Spleen (tissue), 11 donors: ENCODE results near the gene ABCA2. TPM values are rescaled to one million over a fixed set of nuclear protein-coding genes. Genes with fewer than 3 reads are reported as not detected.
A peak's percentile ranks its signal among the peaks of the same experiment; 100 is the strongest.

Experiments used
- DNase-seq: peaks from one replicate; pipeline ENCODE4 v3.0.0-alpha.2; 2020
- H3K27ac ChIP-seq, 8 donors: fragments of 200-600 bp; sonication (generic) in 7 of 8; 1 replicate in 4 of 8; 2 replicates in 4 of 8; pipeline versions ENCODE4 v1.5.0 to v1.8.0; 2016 to 2021; ENCODE audit warnings: inconsistent platforms in 4 of 8, mild to moderate bottlenecking in 4 of 8, moderate library complexity in 1 of 8
- H3K27me3 ChIP-seq, 7 donors: fragments of 200-600 bp; sonication (generic) in 6 of 7; replicated peaks in 1 of 7; 1 replicate in 4 of 7; 2 replicates in 3 of 7; pipeline versions ENCODE4 v1.5.0 to v1.8.0; 2016 to 2021; ENCODE audit warnings: inconsistent platforms in 3 of 7, mild to moderate bottlenecking in 1 of 7
- H3K36me3 ChIP-seq, 6 donors: fragments of 200-600 bp; sonication (generic) in 5 of 6; 1 replicate in 4 of 6; 2 replicates in 2 of 6; pipeline versions ENCODE4 v1.5.0 to v1.8.0; 2016 to 2021; ENCODE audit warnings: inconsistent platforms in 2 of 6
- H3K4me1 ChIP-seq, 6 donors: fragments of 200-600 bp; sonication (generic) in 5 of 6; 1 replicate in 3 of 6; 2 replicates in 3 of 6; pipeline versions ENCODE4 v1.5.0 to v1.8.0; 2016 to 2021; ENCODE audit warnings: inconsistent platforms in 3 of 6
- H3K4me3 ChIP-seq, 8 donors: fragments of 200-600 bp; sonication (generic) in 7 of 8; 1 replicate in 4 of 8; 2 replicates in 4 of 8; pipeline versions ENCODE4 v1.5.0 to v1.8.0; 2016 to 2021; ENCODE audit warnings: inconsistent platforms in 4 of 8, mild to moderate bottlenecking in 4 of 8, moderate library complexity in 2 of 8
- H3K9me3 ChIP-seq, 8 donors: fragments of 200-600 bp; sonication (generic) in 7 of 8; 1 replicate in 4 of 8; 2 replicates in 4 of 8; pipeline versions ENCODE4 v1.5.0 to v1.8.0; 2016 to 2021; ENCODE audit warnings: inconsistent platforms in 4 of 8
- CTCF ChIP-seq, 11 experiments: fragments of 200-600 bp in 7 of 11; fragments of 450-650 bp in 4 of 11; sonication (generic) in 4 of 11; IDR thresholded peaks in 8 of 11; conservative IDR thresholded peaks in 3 of 11; 1 replicate in 7 of 11; 2 replicates in 4 of 11; pipeline versions ENCODE4 v1.4.0 to v1.8.0; 2016 to 2021; ENCODE audit warnings: antibody characterized with exemption in 11 of 11, inconsistent platforms in 4 of 11, mild to moderate bottlenecking in 1 of 11
- POLR2A ChIP-seq, 3 donors: fragments of 450-650 bp; IDR thresholded peaks; one replicate each; pipeline ENCODE4 v1.5.1; 2017; ENCODE audit warnings: antibody characterized with exemption in 3 of 3, mild to moderate bottlenecking in 1 of 3
- POLR2AphosphoS5 ChIP-seq, 3 donors: sonication (generic); formaldehyde crosslinking; IDR thresholded peaks; one replicate each; pipeline ENCODE4 v1.5.1; 2017; ENCODE audit warnings: antibody characterized with exemption in 3 of 3
- WGBS, 5 donors: extraction: QIAGEN DNeasy Blood & Tissue Kit in 3 of 5; methylation state at CpG; one replicate each; pipeline versions ENCODE4 v1.1.5 to v1.1.7; 2013 to 2018; 5-methylcytosine and 5-hydroxymethylcytosine counted together
- intact Hi-C: fragments of 100-400 bp; cut with DNase I; formaldehyde crosslinking; loops from one replicate; pipeline ENCODE4 v1.15.0; 2023; ENCODE audit warnings: low total_unique reads
- polyA plus RNA-seq, 3 donors: library from polyadenylated mRNA; stranded (reverse); fragments of 200-250 nt; gene quantifications; one replicate each; pipeline ENCODE4 v1.2.1, GENCODE V29; 2013
- total RNA-seq, 7 donors: library from RNA; depleted of rRNA in 3 of 7; stranded (reverse); fragments of >200 nt in 3 of 7; fragmentation: NEBNext Ultra II Directional in 4 of 7; extraction: Animal tissue kit (Norgen Biotek cat#: 25700) in 4 of 7; gene quantifications; one replicate each; pipeline versions ENCODE4 v1.1.0 to v1.2.1, GENCODE V29; 2016 to 2021
- donor health status: healthy with polysubstance abuse.
- donor health status: DM: no; HTN: no; CAD: no; lungs with moderate emphysema.
- donor health status: DM: no; HTN: no; CAD: no.
- donor health status: Bipolar disorder and iron deficiency.
- donor health status: healthy.
- donor health status: DM: no; HTN: no; CAD: no.
- donor health status: DM: yes; HTN: yes; CAD: no.

Gene ABCA2
- total and polyA plus RNA-seq, 10 donors: 11.9 to 97.5 (median 53.2) TPM

- Histone ChIP-seq H3K4me1 (peaks cover 25 to 81% (median 57%) of the 10 kb centered on the region in 6 donors), H3K27ac (peak overlapping the region in 6 of 8 donors; percentile 37 to 83 (median 80)), H3K27me3 (peaks cover 11 to 98% (median 64%) of the 10 kb centered on the region in 7 donors), H3K9me3 (no peaks in the 10 kb centered on the region), H3K4me3 (peak overlapping the region; percentile 37 to 77 (median 52)), H3K36me3 (peaks cover 0 to 12% (median 2%) of the 10 kb centered on the region in 6 donors)
- 8 to 21% (median 11%) methylated on average over 16 to 18 of the region's 18 CpGs for WGBS, 5 donors
- no peak for DNase-seq
- intact Hi-C loops: no loop called here
- TF ChIP-seq POLR2A (IDR thresholded peaks at IDR 0.05) (no peak), POLR2AphosphoS5 (IDR thresholded peaks at IDR 0.05) (peak; percentile 44 to 82 (median 73))
Observed at GRCh38 chr9:137044502-137045177, 16.6 kb upstream of the ABCA2 start.

- H3K4me3 ChIP-seq: peak overlapping the region in 7 of 8 donors; percentile 50 to 77 (median 52)
- H3K27me3 ChIP-seq: peaks cover 5 to 96% (median 58%) of the 10 kb centered on the region in 7 donors
- peaks cover 25 to 76% (median 54%) of the 10 kb centered on the region in 6 donors for H3K4me1 ChIP-seq
Observed at GRCh38 chr9:137044037-137044436, 16.0 kb upstream of the ABCA2 start.

GRCh38 chr9:137042751-137043727, 15.0 kb upstream of the ABCA2 start:
- WGBS, 5 donors: 54 to 92% (median 70%) methylated on average over 15 to 36 of the region's 36 CpGs
- intact Hi-C loops: no loop called here
- H3K27me3 ChIP-seq: peaks cover 4 to 88% (median 48%) of the 10 kb centered on the region in 7 donors
- no peaks in the 10 kb centered on the region for H3K9me3 ChIP-seq
- peaks cover 0 to 28% (median 9%) of the 10 kb centered on the region in 6 donors for H3K36me3 ChIP-seq
- no peak for DNase-seq
- TF ChIP-seq CTCF (IDR thresholded peaks at IDR 0.05 in 8 of 11, conservative IDR thresholded peaks at IDR 0.05 in 3 of 11): no peak
- TF ChIP-seq POLR2AphosphoS5 (IDR thresholded peaks at IDR 0.05): peak in 2 of 3 donors; percentile 58 to 64
- no peak for TF ChIP-seq POLR2A (IDR thresholded peaks at IDR 0.05)
- H3K4me1 ChIP-seq: peaks cover 25 to 72% (median 52%) of the 10 kb centered on the region in 6 donors
- peak overlapping the region in 5 of 8 donors; percentile 78 to 83 (median 81) for H3K27ac ChIP-seq
- peak overlapping the region in 7 of 8 donors; percentile 23 to 77 (median 51) for H3K4me3 ChIP-seq

More at GRCh38 chr9:137044037-137044436, 16.0 kb upstream of the ABCA2 start:
- TF ChIP-seq CTCF (IDR thresholded peaks at IDR 0.05 in 8 of 11, conservative IDR thresholded peaks at IDR 0.05 in 3 of 11): no peak
- WGBS, 5 donors: 49 to 74% (median 64%) methylated on average over 5 to 12 of the region's 12 CpGs
- Histone ChIP-seq H3K9me3 (no peaks in the 10 kb centered on the region), H3K36me3 (peaks cover 0 to 18% (median 6%) of the 10 kb centered on the region in 6 donors), H3K27ac (peak overlapping the region in 6 of 8 donors; percentile 37 to 83 (median 80))
- intact Hi-C loops: no loop called here
- no peak for DNase-seq

GRCh38 chr9:137041124-137041523, 13.1 kb upstream of the ABCA2 start:
- H3K27me3 ChIP-seq: peaks cover 0 to 69% (median 29%) of the 10 kb centered on the region in 7 donors
- 30 to 61% (median 38%) methylated on average over 9 to 16 of the region's 16 CpGs for WGBS, 5 donors
- intact Hi-C loops: no loop called here
- peak overlapping the region in 7 of 8 donors; percentile 3 to 58 (median 23) for H3K4me3 ChIP-seq
- no peaks in the 10 kb centered on the region for H3K9me3 ChIP-seq
- TF ChIP-seq POLR2AphosphoS5 (IDR thresholded peaks at IDR 0.05) (peak; percentile 26 to 73 (median 41)), CTCF (IDR thresholded peaks at IDR 0.05 in 8 of 11, conservative IDR thresholded peaks at IDR 0.05 in 3 of 11) (no peak), POLR2A (IDR thresholded peaks at IDR 0.05) (no peak)
- peaks cover 0 to 42% (median 10%) of the 10 kb centered on the region in 6 donors for H3K36me3 ChIP-seq
- DNase-seq: peak; percentile 84
- H3K27ac ChIP-seq: peak overlapping the region; percentile 26 to 83 (median 79)
- peaks cover 23 to 71% (median 46%) of the 10 kb centered on the region in 6 donors for H3K4me1 ChIP-seq
